ENCODE measurements around the gene ST6GALNAC1.

The ST6GALNAC1 gene

GRCh38 chr17:76643553-76644148, at the start of gene ST6GALNAC1:
ST6GALNAC1 (minus strand) TSS chr17:76643757; CDS start chr17:76643638, 119 bp downstream.
- DNase-seq, result peak; percentile 37

- no peak for DNase-seq
Observed at GRCh38 chr17:76691379-76692191, 48.0 kb upstream of the ST6GALNAC1 start.

- DNase-seq, result no peak
Observed at GRCh38 chr17:76690596-76691280, 47.2 kb upstream of the ST6GALNAC1 start.

GRCh38 chr17:76689859-76690258, 46.3 kb upstream of the ST6GALNAC1 start:
- no peak for DNase-seq

GRCh38 chr17:76688165-76688622, 44.6 kb upstream of the ST6GALNAC1 start:
- DNase-seq, result no peak

GRCh38 chr17:76687298-76688164, 44.0 kb upstream of the ST6GALNAC1 start:
- DNase-seq, result no peak

GRCh38 chr17:76686538-76687297, 43.2 kb upstream of the ST6GALNAC1 start:
- no peak for DNase-seq

GRCh38 chr17:76685846-76686245, 42.3 kb upstream of the ST6GALNAC1 start:
- no peak for DNase-seq

- no peak for DNase-seq
Observed at GRCh38 chr17:76685366-76685765, 41.8 kb upstream of the ST6GALNAC1 start.

- DNase-seq, result no peak
Observed at GRCh38 chr17:76684756-76685155, 41.2 kb upstream of the ST6GALNAC1 start.

GRCh38 chr17:76683921-76684745, 40.6 kb upstream of the ST6GALNAC1 start:
- DNase-seq, result no peak

- DNase-seq, result no peak
Observed at GRCh38 chr17:76683011-76683755, 39.6 kb upstream of the ST6GALNAC1 start.

GRCh38 chr17:76682296-76682695, 38.7 kb upstream of the ST6GALNAC1 start:
- DNase-seq, result no peak

- peak; percentile 77 for DNase-seq
Observed at GRCh38 chr17:76681222-76682137, 37.9 kb upstream of the ST6GALNAC1 start.

GRCh38 chr17:76679239-76679638, 35.7 kb upstream of the ST6GALNAC1 start:
- DNase-seq, result no peak

GRCh38 chr17:76678330-76678729, 34.8 kb upstream of the ST6GALNAC1 start:
- peak; percentile 46 for DNase-seq

GRCh38 chr17:76677406-76677805, 33.8 kb upstream of the ST6GALNAC1 start:
- DNase-seq, result no peak

GRCh38 chr17:76676629-76677028, 33.1 kb upstream of the ST6GALNAC1 start:
- no peak for DNase-seq

GRCh38 chr17:76675648-76676047, 32.1 kb upstream of the ST6GALNAC1 start:
- no peak for DNase-seq
